Measurements from ENCODE around the gene CEBPA.
"Not testable (repeated sequence)": the region's sequence is repeated elsewhere in the genome, so short reads cannot be mapped to it uniquely, and the experiment has no call there.

The CEBPA gene

DNA sequence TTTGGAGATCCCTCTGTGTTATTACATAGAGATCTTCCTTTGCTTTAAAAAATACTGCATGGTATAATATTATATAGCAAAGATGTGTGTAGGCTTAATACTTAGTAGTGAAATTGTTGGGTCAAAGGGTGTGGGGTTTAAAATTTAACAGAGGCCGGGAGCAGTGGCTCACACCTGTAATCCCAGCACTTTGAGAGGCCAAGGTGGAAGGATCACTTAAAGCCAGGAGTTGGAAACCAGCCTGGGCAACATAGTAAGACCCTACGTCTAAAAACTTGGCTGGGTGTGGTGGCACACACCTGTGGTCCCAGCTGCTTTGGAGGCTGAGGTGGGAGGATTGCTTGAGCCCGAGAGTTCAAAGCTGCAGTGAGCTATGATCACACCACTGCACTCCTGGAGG, 22.3 kb upstream of the CEBPA start:
- no peak for DNase-seq (ENCODE audit: low read depth)

DNA sequence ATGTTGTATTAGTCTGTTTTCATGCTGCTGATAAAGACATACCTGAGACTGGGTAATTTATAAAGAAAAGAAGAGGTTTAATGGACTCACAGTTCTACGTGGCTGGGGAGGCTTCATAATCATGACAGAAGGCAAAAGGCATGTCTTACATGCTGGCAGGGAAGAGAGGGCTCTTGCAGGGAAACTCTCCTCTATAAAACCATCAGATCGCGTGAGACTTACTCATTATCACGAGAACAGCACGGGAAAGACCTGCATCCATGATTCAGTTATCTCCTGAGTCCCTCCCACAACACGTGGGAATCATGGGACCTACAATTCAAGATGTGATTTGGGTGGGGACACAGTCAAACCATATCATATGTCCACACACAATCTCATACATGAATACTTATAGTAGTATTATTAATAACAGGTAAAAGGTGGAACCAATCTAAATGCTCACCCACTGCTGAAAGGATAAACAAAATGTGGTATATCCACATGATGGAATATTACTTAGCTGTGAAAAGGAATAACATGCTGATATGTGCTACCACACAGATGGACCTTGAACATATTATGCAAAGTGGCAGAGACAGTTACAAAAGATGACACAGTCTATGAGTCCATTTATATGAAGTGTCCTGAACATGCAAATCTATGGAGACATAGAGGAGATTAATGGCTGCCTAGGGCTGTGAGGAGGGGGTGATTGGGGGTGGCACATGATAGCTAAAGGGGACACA, 20.9 kb upstream of the CEBPA start:
- no peak for DNase-seq (ENCODE audit: low read depth)

DNA sequence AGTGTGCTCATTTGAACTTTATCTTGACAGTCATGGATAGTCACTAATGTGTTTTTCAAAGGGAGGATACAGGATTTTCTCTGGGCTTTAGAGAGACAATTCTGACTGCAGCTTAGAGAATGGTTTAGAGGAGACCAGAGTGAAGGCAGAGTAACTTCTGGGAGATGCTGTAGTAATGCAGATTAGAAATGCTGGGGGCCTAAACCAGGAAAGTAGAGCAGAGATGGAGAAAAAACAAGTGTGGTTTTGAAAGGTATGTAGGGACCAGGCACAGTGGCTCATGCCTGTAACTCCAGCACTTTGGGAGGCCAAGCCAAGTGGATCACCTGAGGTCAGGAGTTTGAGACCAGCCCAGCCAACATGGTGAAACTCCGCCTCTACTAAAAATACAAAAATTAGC, 18.3 kb upstream of the CEBPA start:
- no peak for DNase-seq (ENCODE audit: low read depth)

DNA sequence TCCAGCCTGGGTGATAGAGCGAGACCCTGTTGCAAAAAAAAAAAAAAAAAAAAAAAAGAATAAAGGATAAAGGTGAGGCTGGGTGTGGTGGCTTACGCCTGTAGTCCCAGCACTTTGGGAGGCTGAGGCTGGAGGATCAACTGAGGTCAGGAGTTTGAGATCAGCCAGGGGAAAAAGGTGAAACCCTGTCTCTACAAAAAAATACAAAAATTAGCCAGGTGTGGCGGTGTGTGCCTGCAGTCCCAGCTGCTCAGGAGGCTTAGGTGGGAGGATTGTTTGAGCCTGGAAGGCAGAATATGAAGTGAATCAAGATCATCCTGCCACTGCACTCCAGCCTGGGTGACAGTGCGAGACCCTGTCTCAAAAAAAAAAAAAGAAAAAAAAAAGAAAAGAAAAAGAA, 15.7 kb upstream of the CEBPA start:
- not testable (repeated sequence) for DNase-seq (ENCODE audit: low read depth)

DNA sequence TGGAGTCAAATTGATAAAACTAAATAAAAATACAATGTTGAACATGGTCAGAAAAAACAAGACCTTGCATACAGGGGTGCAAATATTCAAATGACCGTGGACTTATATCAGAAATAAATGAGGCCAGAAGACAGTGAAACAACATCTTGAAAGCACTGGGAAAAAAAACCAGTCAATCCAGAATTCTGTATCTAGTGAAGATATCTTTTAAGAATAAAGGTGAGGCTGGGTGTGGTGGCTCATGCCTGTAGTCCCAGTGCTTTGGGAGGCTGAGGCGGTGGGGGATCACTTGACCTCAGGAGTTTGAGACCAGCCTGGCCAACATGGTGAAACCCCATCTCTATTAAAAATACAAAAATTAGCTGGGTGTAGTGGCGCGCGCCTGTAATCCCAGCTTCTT, 15.2 kb upstream of the CEBPA start:
- no peak for DNase-seq (ENCODE audit: low read depth)

DNA sequence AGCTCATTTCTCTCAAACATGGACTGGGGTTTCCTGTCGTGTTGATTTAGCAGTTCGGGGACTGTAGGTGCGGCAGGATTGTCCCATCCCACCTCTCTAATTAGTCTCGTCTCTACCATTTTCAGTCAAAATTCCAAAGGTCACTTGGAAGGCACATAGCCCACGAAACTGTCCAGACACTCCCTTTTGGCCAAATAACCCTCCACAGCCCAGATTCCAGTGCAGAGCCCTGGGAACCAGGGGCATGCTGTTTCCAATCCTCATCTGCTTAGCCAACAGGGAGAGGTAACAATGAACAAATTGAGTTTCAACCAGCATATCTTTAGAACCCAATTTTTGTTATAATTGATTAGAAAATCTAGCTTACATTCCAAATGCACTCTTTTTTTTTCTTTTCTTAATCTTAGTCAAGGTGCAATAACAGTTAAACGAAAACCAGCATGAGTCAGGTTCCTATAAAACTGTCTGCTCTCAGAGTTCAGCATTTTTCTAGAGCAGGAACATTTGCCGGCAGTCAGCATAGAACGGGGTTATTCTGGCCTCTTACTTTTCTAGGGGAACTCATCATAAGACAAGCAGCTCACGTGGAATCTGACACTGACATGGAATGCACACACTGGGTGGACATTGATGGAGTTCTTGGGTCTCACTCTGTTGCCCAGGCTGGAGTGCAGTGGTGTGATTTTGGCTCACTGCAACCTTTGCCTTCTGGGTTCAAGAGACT, 14.4 kb upstream of the CEBPA start:
- DNase-seq (ENCODE audit: low read depth), result no peak

DNA sequence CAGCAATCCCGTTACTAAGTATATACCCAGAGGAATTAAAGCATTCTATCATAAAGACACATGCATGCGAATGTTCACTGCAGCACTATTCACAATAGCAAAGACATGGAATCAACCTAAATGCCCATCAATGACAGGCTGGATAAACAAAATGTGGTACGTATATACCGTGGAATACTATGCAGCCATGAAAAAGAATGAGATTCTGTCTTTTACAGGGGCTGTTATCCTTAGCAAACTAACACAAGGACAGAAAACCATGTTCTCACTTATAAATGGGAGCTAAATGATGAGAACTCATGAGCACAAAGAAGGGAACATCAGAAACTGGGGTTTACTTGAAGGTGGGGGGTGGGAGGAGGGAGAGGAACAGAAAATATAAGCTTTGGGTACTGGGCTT, 10.5 kb upstream of the CEBPA start:
- not testable (repeated sequence) for DNase-seq (ENCODE audit: low read depth)

DNA sequence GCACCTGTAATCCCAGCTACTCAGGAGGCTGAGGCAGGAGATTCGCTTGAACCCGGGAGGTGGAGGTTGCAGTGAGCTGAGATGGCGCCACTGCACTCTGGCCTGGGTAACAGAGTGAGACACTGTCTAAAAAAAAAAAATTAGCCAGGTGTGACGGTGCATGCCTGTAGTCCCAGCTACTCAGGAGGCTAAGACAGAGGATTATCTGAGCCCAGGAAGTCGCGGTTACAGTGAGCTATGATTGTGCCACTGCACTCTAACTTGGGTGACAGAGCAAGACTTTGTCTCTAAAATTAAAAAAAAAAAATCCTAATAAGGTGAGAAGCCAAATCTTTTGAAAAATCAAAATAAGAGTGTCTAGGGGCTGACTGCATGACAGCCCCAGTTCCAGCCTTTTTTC, 9.7 kb upstream of the CEBPA start:
- no peak for DNase-seq (ENCODE audit: low read depth)

DNA sequence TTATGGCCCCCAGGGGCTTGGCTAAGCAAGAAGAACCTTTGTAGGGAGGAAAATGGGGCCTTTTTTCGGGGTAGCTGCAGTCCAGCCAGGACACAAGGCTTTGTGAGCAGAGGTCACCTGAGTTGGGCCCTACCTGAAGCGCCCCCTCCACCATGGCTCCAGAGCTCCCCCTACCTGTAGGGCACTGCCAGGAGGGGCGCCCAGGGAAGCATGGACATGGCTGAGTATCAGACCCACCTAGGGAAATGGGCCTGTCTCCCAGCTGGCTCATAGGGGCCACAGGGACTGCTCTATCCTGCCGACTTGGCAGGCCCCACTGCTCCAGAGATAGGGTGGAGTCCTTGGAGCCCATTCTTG, 9.0 kb upstream of the CEBPA start:
- no peak for DNase-seq (ENCODE audit: low read depth)

DNA sequence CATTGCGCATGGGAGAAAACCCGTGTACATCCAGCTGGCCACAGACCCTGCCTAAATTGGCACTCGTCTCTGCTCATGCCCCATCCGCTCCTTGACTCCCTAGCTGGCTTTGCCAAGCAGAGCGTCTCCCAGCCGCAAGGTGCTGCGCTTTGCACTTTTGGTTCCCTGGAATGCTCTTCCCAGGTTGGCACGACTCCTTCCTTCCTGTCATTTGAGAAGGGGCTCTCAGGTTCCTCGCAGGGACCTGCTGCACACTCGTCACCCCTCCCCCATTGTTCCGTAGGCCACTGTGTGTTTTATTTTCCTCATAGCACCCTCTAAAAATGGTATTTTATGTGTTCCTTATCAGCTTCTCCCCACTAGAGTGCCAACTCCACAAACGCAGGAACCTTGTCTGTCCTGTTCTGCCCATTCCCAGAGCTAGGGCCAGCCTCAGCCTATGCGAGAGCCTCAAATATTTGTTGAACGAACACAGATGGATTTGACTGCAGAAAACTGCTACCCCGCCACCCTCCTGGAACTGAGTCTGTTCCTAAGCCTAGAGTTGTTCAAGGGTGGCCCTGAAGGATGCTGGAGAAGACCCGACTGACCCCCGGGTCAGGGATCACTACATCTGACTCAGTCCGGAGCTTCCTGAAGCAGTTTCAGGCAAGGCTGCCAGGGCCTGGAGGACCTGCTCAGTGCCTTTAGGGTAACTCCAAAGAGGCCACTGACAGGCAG, 8.4 kb upstream of the CEBPA start:
- DNase-seq (ENCODE audit: low read depth), result no peak

DNA sequence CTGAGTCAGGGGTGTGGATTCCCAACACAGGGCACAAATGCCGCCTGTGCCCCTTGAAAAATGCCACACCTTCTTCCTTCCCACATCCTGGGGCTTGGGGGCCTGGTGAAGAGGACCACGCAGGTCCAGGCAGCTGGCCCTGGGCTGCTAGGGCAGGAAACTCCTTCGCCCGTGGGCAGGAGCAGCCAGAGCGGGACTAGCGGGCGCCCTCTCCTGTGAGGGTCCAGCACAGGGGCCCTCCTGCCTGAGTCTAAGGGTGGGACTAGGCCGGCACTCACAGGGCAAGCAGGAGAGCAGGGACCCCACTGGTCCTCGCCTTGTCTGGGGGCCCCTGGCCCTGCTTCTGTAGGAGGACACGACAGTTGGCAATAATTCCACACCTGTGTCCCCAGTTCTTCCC, 7.5 kb upstream of the CEBPA start:
- DNase-seq (ENCODE audit: low read depth), result no peak

DNA sequence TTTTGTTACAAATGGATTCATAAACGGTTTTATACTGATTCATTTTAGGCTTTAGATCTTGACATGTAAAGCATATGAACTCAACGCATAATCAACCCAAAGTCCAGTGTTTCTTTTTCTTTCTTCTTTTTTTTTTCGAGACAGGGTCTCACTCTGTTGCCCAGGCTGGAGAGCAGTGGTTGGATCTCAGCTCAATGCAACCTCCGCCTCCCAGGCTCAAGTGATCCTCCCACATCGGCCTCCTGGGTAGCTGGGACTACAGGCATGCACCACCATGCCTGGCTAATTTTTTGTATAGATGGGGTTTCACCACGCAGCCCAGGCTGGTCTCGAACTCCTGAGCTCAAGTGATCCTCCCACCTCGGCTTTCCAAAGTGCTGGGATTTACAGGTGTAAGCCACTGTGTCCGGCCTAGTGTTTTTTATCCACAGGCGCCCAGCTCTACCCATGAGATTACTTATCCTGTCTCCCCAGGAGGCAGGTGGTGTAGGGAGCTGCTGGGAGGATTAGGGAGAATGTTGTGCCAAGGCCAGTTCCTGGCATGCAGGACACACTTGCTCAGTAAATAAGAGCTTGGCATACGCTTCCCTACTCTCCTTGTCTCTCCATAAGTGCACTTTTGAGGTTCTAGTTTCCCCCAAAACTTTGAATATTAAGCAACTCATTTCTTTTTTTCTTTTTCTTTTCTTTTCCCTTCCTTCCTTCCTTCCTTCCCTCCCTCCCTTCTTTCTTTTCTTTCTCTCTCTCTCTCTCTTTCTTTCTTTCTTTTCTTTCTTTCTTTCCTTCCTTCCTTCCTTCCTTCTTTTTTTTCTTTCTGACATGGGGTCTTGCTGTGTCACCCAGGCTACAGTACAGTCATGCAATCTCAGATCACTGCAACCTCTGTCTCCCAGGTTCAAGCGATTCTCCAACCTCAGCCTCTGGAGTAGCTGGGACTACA, 4.8 kb upstream of the CEBPA start:
- DNase-seq (ENCODE audit: low read depth), result no peak

DNA sequence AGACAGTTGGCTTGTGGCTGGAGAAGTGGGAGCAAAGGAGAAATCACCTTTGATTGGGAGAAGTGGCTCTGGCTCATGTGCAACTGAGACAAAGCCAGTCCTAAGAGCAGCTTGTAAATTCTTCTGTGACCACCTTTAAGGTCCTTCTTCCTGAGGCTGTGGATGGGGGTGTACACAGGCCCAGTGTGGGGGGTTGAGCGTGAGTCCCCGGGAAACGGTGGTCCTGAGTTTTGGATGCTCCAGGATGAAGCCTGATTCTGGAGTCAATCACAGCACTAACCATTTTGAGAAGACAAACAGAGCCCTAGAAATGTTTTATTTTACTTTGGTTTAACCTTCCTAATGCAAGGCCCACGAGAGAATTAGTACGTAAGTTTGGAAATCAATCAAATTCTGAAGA, 3.9 kb upstream of the CEBPA start:
- no peak for DNase-seq (ENCODE audit: low read depth)

DNA sequence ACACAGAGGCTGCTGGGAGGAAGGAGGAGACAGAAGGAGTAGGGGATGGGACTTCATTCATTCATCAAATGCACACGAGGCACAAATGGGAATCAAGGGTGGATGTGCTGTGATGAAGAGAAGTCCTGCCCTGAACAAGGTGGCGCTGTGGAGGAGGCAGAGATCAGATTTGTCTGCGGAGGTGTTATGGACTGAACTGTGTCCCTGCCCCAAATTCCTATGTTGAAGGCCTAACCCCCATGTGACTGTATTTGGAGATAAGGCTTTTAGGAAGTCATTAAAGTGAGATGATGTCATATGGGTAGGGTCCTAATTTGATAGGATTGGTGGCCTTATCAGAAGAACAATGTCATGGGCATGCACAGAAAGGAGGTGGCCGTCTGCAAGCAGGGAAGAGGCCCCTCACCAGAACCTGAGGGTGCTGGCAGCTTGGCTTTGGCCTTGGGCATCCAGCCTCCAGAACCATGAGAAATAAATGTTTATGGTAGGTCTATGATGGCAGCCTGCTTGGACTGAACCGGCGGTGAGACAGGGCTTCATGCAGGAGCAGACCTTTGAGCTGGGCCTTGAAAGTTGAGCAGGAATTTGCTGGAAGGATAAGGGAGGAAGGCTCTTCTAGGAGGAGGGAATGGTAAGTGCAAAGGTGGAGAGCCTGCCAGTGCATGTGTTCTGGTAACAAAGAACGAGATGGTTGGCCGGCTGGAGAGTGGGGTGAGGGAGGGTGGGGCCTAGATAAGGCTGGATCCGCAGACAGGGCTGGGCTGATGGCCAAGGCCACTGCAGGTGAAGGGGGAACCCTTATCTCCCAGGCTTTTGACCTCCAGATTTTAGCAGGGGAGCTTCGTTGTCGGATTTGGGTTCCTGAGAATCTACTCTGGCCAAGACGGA, 2.7 kb upstream of the CEBPA start:
- DNase-seq (ENCODE audit: low read depth), result no peak

DNA sequence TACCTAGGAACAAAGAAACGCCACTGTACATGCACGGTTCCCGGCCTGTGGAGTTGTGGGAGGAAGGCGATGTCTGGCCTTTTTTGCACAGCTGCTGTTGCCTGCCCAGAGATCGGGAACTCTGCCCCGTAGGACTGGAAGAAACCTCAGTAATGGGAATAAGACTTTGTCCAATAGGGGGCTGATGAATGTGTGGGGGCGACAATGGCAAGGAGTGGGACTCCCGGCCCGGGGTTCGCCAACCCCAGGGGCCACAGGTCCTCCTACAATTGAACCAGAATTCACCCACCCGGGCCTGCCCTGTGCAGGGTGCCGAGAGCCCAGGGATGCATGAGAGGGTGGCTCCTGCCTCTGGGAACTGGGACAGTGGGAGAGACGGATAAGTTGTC, 2.0 kb upstream of the CEBPA start:
- DNase-seq (ENCODE audit: low read depth), result no peak

DNA sequence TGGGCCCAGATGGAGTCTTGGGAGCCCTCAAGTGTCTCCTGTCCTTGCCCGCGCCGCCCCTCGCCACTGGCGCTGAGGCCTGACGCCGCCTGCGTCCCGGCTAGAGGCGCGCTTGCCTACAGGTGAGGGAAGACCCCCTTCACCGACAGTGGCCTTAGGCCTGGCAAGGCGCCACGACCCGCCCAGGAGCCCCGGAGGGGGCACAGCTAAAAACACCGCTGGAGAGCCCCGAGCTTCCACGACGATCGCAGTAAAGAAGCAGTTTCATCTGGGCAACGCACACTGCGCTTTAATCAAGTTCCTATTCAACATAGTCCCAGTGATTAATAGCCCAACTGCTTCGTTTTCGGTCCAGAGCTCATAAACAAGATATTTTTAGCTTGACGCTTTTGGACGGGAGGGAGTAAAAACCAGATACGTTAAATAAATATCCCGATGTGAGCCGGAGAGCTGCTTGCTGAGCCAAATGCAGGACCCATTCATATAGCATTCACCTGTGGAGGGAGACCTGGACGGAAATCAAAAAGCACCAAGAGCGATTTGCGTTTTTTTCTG, 1.5 kb upstream of the CEBPA start:
- DNase-seq (ENCODE audit: low read depth), result no peak

DNA sequence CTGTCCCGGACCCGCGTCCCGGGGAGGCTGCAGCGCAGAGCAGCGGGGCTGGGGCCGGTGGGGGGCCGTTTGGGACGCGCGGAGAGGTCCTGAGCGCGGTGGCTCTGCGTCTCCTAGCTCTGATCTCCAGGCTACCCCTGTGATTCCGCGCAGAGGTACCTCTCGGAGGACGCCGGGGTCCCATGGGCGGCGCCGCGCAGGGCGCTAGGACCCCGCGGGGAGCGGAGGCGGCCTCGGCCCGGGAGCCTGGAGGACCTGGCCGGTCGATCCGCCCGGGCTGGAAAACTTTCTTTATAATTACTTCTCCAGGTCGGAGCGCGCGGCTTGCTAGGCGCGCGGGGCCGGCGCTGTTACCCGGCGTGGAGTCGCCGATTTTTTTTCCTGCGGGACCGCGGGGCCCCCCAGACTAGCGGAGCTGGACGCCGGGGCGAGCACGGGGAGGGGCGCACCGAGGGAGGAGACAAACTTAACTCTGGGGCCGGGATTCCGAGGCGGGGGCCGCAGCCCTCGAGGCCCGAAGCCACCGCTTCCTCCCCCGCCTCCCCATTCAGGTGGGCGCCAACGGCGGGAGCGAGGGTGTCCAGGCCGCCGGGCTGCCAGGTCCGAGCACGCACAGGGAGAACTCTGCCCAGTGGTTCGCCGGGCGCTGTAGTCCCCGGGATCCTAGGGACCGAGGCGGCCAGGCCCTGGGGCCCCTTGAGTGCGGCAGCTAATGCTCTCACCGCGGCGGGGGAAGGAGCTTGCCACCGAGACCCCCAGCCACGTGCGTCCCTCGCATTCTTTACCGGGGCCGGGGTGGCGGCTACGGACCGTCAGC, 848 bp upstream of the CEBPA start:
- no peak for DNase-seq (ENCODE audit: low read depth)

DNA sequence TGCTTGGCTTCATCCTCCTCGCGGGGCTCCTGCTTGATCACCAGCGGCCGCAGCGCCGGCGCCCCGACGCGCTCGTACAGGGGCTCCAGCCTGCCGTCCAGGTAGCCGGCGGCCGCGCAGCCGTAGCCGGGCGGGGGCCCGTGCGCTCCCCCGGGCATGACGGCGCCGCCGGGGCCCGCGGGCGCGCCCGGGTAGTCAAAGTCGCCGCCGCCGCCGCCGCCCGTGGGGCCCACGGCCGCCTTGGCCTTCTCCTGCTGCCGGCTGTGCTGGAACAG, 497 bp downstream of the CEBPA start:
- DNase-seq (ENCODE audit: low read depth), result no peak

DNA sequence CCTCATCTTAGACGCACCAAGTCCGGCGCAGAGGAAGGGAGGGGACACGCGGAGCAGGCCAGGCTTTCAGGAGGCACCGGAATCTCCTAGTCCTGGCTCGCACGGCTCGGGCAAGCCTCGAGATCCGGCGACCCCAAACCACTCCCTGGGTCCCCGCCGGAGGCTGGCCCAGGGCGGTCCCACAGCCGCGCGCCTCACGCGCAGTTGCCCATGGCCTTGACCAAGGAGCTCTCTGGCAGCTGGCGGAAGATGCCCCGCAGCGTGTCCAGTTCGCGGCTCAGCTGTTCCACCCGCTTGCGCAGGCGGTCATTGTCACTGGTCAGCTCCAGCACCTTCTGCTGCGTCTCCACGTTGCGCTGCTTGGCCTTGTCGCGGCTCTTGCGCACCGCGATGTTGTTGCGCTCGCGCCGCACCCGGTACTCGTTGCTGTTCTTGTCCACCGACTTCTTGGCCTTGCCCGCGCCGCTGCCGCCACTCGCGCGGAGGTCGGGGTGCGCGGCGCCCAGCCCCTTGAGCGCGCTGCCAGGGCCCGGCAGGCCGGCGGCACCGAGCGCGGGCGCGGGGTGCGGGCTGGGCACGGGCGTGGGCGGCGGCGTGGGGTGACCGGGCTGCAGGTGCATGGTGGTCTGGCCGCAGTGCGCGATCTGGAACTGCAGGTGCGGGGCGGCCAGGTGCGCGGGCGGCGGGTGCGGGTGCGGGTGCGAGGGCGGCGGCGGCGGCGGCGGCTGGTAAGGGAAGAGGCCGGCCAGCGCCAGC, 1.0 kb downstream of the CEBPA start:
- no peak for DNase-seq (ENCODE audit: low read depth)

DNA sequence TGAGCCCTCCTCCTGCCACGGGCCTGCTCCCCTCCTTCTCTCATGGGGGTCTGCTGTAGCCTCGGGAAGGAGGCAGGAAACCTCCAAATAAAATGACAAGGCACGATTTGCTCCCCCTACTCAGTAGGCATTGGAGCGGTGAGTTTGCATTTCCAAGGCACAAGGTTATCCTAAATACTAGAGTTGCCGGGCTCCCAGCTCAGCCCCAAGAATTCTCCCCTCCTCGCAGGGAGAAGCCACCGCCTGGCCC, 1.5 kb downstream of the CEBPA start:
- no peak for DNase-seq (ENCODE audit: low read depth)

Measured in CMK (cell line).